Dendritic cell treated with granulocyte-macrophage colony-stimulating factor and Interleukin-4, amounts not matched to agents 40 ng/mL and 50 ng/mL, for 4 days (primary cell): ENCODE measurements around the gene GYPB.
"Not testable (repeated sequence)": the region's sequence is repeated elsewhere in the genome, so short reads cannot be mapped to it uniquely, and the experiment has no call there.

ENCODE experiments used
- H3K27ac Mint-ChIP-seq: one replicate; pipeline ENCODE4 v1.8.0; 2022; ENCODE audit warnings: mild to moderate bottlenecking, mixed read lengths
- H3K27me3 Mint-ChIP-seq: one replicate; pipeline ENCODE4 v1.8.0; 2022; ENCODE audit warnings: mild to moderate bottlenecking, mixed read lengths
- H3K36me3 Mint-ChIP-seq: one replicate; pipeline ENCODE4 v1.8.0; 2022; ENCODE audit warnings: low read depth, mixed read lengths
- H3K4me1 Mint-ChIP-seq: one replicate; pipeline ENCODE4 v1.8.0; 2022; ENCODE audit warnings: low read depth, mixed read lengths
- H3K4me3 Mint-ChIP-seq: one replicate; pipeline ENCODE4 v1.8.0; 2022; ENCODE audit warnings: mild to moderate bottlenecking, moderate library complexity, mixed read lengths
- H3K9me3 Mint-ChIP-seq: one replicate; pipeline ENCODE4 v1.8.0; 2022; ENCODE audit warnings: mixed read lengths
- intact Hi-C: fragments of 100-400 bp; cut with micrococcal nuclease; formaldehyde crosslinking; loops from one replicate; pipeline ENCODE4 v1.15.0; 2022

Gene GYPB

DNA sequence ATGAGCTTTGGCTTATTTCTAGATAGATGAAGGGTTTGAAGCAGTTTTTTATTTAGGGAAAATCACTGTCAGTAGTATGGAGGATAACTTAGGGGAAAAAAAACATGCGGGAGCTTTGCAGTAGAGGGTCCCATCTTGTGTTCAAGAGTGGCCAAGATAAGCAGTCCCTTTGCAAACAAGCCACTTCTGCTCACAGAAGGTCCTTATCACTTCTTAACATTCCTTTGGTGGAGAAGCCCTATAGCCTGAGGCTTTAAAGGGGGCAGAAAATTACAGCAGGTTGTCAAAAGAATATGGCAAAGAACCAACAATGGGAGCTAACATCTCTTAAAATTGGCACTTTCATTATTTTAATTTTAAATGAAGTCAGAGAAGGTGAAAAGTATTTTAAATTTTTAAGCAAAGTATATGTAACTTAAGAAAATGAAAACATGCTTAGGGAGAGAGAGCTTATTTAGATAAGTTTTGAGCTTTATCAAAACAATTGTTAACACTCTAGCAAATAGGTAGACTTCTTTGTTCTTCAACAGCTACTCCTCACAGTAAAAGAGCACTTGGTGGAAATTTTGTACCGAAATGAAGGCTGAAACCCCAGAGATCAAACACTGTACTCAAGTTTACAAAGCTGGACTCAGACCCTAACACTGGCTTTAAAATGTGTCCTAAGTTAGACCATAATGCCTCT lies 15.8 kb downstream of the GYPB start:
- H3K36me3 Mint-ChIP-seq, H3K27ac Mint-ChIP-seq, H3K4me3 Mint-ChIP-seq, H3K27me3 Mint-ChIP-seq, H3K9me3 Mint-ChIP-seq, H3K4me1 Mint-ChIP-seq, intact Hi-C loops: not testable (repeated sequence)

DNA sequence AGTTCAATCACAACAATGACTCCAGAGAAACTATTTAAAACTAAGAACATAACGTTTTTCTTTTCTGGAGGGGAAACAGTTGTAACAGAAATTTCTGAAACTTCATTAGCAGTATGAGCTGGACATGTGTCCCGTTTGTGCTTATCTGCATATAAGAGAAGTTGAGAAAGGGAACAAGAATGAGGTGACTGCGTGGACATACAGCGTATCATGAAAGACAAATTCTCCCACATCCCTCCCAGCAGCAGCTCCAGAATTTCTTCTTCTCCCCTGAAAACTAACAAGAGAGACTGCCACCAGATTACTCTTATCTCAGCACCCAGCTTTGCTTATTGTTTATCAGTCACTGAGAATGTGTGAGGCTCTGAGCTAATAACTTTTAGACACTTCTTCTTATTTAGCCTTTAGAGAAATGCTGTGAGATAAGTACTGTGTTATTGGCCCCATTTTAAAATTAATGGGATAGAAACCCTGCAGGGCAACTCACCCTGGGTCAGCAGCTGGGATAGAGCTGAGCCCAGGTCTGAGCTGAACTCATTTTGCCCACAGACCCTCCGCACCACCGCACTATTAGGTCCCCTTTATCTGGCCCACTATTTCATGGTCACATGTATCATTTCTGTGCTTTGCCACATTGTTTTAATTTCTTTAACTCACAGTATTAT lies 18.7 kb downstream of the GYPB start:
- H3K27me3 Mint-ChIP-seq, intact Hi-C loops, H3K36me3 Mint-ChIP-seq, H3K4me1 Mint-ChIP-seq, H3K27ac Mint-ChIP-seq, H3K4me3 Mint-ChIP-seq, H3K9me3 Mint-ChIP-seq: not testable (repeated sequence)

DNA sequence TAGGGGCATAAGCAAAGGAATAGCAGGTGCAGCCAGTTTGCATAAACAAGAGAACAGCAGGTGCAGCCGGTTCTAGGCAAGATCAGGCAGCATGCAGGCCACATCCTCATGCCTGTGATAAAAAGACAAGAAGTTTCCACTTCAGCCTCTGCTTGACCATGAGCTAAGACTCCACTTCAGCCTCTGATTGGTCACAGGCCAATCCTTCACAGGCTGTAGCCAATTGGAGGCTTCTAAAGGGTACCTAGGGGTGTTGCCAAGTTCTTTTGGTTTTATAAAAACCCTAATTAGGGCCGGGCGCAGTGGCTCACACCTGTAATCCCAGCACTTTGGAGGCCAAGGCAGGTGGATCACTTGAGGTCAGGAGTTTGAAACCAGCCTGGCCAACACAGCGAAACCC lies 23.0 kb downstream of the GYPB start:
- H3K36me3 Mint-ChIP-seq, H3K27me3 Mint-ChIP-seq, H3K4me1 Mint-ChIP-seq, H3K4me3 Mint-ChIP-seq, intact Hi-C loops, H3K27ac Mint-ChIP-seq, H3K9me3 Mint-ChIP-seq: not testable (repeated sequence)

DNA sequence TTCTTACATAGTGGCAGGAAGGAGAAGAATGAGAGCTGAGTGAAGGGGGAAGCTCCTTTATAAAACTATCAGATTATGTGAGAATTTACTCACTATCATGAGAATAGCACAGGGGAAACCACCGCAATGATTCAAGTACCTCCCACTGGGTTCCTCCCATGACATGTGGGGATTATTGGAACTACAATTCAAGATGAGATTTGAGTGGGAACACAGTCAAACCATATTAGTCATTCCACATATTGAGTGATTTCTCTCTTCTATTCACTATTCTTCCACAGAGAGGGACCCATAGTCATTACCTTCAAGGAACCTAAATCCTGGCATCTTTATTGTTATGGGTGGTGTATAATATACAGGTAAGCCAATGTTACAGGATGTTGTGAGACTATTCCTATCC lies 27.4 kb downstream of the GYPB start:
- H3K4me1 Mint-ChIP-seq, H3K36me3 Mint-ChIP-seq, H3K27ac Mint-ChIP-seq, H3K9me3 Mint-ChIP-seq, intact Hi-C loops, H3K4me3 Mint-ChIP-seq, H3K27me3 Mint-ChIP-seq: not testable (repeated sequence)

DNA sequence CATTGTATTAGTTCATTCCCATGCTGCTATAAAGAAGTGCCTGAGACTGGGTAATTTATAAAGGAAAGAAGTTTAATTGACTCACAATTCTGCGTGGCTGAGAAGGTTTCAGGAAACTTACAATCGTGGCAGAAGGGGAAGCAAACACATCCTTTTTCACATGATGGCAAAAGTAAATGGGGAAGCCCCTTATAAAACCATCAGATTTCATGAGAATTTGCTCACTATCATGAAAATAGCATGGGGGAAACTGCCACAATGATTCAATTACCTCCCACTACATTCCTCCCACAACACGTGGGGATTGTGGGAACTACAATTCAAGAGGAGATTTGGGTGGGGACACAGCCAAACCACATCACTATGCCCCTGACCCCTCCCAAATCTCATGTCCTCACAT lies 28.5 kb downstream of the GYPB start:
- H3K9me3 Mint-ChIP-seq, H3K27me3 Mint-ChIP-seq, H3K36me3 Mint-ChIP-seq, H3K27ac Mint-ChIP-seq, intact Hi-C loops, H3K4me1 Mint-ChIP-seq, H3K4me3 Mint-ChIP-seq: not testable (repeated sequence)

DNA sequence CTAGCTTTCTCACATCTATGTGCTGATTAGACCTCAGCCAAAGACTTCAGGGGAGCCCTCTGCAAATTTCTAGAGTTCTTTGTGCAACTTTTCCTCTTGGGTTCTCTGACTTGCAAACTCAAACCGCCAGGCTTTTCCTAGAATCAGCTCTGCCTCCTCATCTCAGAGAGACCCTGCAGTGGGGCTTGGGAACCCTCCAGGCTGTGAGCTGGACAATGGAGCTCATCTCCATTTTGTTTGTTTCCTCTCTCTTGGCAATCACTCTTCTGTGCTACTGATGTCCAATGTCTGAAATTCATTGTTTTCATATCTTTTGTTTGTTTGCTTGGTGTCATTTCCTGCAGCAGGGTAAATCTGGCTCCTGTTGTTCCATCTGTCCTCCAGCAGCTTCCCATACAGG lies 33.0 kb downstream of the GYPB start:
- Mint-ChIP-seq H3K27me3 (no peaks in the 10 kb centered on the region), H3K36me3 (no peaks in the 10 kb centered on the region), H3K9me3 (no peaks in the 10 kb centered on the region), H3K4me1 (no peaks in the 10 kb centered on the region), H3K4me3 (no peak overlapping the region), H3K27ac (no peak overlapping the region)
- intact Hi-C loops = no loop called here

DNA sequence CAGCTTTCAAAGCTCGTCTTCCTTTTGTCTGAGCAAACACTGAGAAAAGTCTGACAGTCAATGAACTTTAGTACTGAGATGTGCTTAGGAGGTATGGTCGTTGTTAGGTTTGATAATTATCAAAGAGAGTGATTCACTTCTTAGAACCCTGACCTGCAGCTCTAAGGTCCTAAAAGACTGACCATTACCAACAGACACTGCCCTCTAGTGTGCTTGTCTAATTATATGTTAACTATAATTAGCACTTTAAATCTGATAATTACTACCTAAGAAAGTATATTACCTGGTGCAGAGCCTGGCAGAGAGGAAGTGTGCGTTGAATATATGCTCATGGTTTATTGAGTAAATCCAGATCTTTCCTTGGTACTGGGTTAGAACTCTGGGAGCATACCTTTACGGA lies 38.4 kb downstream of the GYPB start:
- H3K27ac Mint-ChIP-seq, H3K4me3 Mint-ChIP-seq, H3K36me3 Mint-ChIP-seq, intact Hi-C loops, H3K4me1 Mint-ChIP-seq, H3K27me3 Mint-ChIP-seq, H3K9me3 Mint-ChIP-seq: not testable (repeated sequence)

DNA sequence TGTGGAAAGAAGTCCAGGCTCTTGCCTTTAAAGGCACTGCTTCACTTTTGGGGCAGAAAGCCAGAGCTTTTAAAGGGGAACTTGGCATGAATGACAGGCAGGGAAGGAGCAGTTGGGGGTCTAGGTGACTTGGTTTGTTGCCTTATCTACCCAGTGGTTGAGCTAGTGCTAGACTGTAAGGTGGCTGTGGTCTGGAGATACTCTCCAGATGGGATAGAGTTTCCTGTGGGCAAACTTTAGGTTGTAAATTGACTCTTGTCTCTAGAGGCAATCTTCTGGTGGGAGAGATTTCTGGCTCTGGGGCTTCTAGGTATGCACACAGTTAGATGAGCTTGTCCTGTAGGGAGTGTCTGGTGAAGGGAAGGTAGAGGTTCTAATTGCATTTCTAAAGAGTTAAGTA lies 43.7 kb downstream of the GYPB start:
- not testable (repeated sequence) for H3K27me3 Mint-ChIP-seq

DNA sequence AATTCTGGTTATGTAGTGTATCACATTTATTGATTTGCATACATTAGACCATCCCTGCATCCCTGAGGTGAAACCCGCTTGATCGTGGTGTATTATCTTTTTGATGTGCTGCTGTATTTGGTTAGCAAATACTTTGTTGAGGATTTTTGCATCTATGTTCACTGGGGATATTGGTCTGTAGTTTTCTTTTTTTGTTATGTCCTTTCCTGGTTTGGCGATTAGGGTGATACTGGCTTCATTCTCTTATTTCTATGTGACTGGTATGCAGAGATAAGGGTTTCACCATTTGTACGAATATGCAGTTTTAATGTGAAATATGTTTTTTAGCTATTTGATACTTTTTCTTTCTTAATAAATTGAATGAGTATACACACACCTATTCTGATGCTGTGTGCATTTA lies 45.2 kb downstream of the GYPB start:
- intact Hi-C loops, H3K4me3 Mint-ChIP-seq, H3K27me3 Mint-ChIP-seq, H3K27ac Mint-ChIP-seq, H3K4me1 Mint-ChIP-seq, H3K9me3 Mint-ChIP-seq, H3K36me3 Mint-ChIP-seq: not testable (repeated sequence)

More for the DNA sequence above, 43.7 kb downstream of the GYPB start:
- H3K4me3 Mint-ChIP-seq, H3K36me3 Mint-ChIP-seq, H3K9me3 Mint-ChIP-seq, H3K4me1 Mint-ChIP-seq, H3K27ac Mint-ChIP-seq, intact Hi-C loops: not testable (repeated sequence)

DNA sequence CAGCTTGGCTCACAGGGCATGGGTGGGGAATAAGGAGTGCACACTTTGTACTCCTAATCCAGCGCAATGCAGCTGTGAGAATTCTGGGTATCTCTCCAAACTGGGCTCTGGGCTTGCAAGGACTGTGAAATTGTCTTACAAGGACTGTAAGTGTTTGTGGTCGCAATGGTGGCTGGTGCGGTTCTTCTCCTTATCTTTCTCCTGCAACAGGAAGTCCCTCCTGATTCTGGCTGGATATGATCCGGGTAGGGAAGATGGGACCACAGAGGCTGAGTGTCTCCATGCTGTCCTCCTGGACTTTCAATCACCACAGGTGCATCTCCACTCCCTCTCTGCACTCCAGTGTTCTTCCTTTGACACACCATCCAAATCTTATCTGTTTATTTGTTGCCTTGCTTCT lies 58.1 kb downstream of the GYPB start:
- intact Hi-C loops = no loop called here
- Mint-ChIP-seq H3K36me3 (no peaks in the 10 kb centered on the region), H3K4me1 (no peaks in the 10 kb centered on the region)

DNA sequence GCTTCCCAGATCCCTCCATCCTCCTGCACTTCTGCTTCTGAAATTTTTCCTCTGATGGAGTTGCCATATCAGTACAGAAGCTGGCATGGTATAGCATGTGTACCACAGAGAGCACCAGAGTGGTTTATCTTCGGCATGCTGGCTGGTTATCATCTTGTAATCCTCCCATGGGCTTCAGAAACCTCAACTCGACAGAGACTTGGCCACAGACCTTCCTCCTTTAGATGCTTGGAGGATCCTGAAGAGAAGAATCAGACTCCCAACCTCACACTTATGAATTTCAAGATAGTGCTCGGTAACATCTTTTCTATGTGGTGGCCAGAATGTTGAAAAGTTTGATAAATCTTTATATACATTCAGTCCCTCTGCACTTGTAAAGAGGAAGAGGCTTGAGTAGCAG lies 63.9 kb downstream of the GYPB start:
- H3K36me3 Mint-ChIP-seq, H3K27me3 Mint-ChIP-seq, H3K4me1 Mint-ChIP-seq, intact Hi-C loops, H3K4me3 Mint-ChIP-seq, H3K27ac Mint-ChIP-seq: not testable (repeated sequence)
- peaks cover 24% of the 10 kb centered on the region for H3K9me3 Mint-ChIP-seq

More for the DNA sequence above, 58.1 kb downstream of the GYPB start:
- no peaks in the 10 kb centered on the region for H3K9me3 Mint-ChIP-seq
- no peak overlapping the region for H3K27ac Mint-ChIP-seq
- no peak overlapping the region for H3K4me3 Mint-ChIP-seq
- no peaks in the 10 kb centered on the region for H3K27me3 Mint-ChIP-seq

DNA sequence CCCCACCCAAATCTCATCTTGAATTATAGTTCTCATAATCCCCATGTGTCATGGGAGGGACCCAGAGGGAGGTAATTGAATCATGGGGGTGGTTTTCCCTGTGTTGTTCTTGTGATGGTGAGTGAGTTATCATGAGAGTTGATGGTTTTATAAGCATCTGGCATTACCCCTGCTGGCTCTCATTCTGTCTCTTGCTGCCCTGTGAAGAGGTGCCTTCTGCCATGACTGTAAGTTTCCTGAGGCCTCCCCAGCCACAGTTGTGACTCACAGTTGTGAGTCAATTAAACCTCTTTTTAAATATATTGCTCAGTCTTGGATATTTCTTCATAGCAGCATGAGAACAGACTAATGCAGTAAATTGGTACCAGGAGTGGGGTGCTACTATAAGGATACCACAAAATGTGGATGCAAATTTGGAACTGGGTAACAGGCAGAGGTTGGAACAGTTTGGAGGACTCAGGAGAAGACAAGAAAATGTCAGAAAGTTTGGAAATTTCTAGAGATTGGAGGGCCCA lies 67.7 kb downstream of the GYPB start:
- H3K27ac Mint-ChIP-seq, H3K27me3 Mint-ChIP-seq, H3K4me1 Mint-ChIP-seq, intact Hi-C loops, H3K36me3 Mint-ChIP-seq, H3K4me3 Mint-ChIP-seq: not testable (repeated sequence)
- peaks cover 24% of the 10 kb centered on the region for H3K9me3 Mint-ChIP-seq

DNA sequence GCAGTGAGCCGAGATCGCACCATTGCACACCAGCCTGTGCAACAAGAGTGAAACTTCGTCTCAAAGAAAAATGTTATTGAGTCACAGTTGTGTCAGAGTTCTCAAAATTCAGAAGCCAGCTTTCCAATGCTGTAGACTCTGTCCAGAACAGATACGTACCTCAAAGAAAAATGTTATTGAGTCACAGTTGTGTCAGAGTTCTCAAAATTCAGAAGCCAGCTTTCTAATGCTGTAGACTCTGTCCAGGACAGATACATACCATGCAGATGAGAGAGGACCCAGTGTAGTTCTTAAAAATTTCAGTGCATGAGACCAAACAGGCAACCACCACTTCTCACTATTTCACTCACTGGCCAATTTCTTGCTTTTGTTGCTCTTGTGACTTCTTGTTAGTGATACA lies 68.2 kb downstream of the GYPB start:
- peaks cover 24% of the 10 kb centered on the region for H3K9me3 Mint-ChIP-seq
- H3K36me3 Mint-ChIP-seq, H3K27me3 Mint-ChIP-seq, intact Hi-C loops, H3K27ac Mint-ChIP-seq, H3K4me3 Mint-ChIP-seq, H3K4me1 Mint-ChIP-seq: not testable (repeated sequence)

DNA sequence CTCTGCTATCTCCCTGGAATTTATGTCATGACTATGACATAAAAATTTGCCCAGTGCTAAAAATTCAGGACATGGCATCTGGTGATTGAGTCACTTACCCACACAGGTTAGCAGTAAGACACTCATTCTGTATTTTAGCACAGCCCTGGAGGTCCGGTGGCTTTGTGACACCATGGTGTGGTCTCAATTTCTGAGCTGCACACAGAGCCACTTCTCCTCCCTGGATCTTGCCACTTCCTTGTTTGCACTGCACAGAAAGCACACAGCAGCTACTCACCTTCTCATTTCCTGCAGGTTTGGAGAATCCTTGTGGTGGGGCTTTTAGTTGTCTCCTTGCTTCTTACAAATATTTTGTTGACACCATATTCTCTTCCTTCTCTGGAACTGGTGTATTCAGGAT lies 69.0 kb downstream of the GYPB start:
- H3K27me3 Mint-ChIP-seq, H3K4me3 Mint-ChIP-seq, intact Hi-C loops, H3K4me1 Mint-ChIP-seq, H3K27ac Mint-ChIP-seq, H3K36me3 Mint-ChIP-seq: not testable (repeated sequence)
- peaks cover 24% of the 10 kb centered on the region for H3K9me3 Mint-ChIP-seq

DNA sequence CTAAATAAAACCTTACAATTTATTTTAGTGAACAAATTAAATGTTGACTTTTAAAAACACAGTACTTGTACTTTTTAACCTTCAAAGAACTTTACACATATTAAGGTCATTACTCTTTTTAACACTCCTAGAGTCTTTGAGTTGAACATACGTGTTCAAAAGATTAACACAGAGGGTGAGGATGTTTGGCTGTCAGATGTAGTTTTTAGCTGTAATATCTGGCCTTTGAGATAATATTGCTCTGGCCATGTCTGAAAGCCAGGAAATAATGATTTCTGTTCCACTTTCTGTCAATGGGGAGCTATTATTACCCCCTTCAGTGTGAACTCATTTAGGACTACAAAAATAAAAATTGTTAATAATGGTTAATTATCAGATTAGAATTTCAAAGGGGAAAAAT lies 71.7 kb downstream of the GYPB start:
- H3K4me1 Mint-ChIP-seq, H3K27ac Mint-ChIP-seq, H3K36me3 Mint-ChIP-seq, H3K27me3 Mint-ChIP-seq, H3K4me3 Mint-ChIP-seq, intact Hi-C loops: not testable (repeated sequence)
- peaks cover 14% of the 10 kb centered on the region for H3K9me3 Mint-ChIP-seq
